Inferior parietal cortex (tissue), 1 donor: Measurements from ENCODE around the gene THSD4.
"Not testable (repeated sequence)": the region's sequence is repeated elsewhere in the genome, so short reads cannot be mapped to it uniquely, and the experiment has no call there.

Experiments used
- DNase-seq: peaks from one replicate; pipeline ENCODE4 v3.0.0-alpha.2; 2016; ENCODE audit errors: extremely low spot score

The THSD4 gene

DNA sequence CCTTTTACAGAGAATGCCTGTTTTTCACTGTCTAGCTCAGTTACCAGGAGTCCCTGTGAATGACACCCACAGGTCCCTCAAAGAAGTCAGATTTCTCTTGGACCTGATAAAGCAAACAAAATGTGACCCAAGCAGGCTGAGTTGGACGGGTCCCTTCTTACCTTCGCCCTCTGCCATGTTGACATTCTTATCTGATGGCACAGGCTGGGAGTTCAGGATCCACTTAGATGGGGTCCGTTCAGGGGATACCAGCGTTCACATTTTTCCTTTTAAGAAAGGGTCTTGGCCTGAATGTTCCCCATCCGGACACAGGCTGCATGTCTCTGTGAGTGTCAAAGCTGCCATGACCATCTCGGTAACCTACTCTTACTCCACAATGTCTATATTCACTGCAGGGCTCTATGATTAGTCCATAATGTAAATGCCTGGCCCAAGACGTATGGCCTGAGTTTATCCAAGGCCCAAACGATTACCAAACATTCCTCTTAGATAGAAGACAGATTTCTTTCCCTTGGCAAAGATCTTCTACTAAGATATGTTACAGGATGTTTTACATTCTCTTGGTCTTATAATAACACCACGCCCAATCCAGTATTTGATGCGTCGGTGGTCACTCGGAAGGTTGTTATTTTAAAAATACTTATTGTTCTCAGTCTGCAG lies 179.1 kb downstream of the THSD4 start:
- DNase-seq, result no peak

DNA sequence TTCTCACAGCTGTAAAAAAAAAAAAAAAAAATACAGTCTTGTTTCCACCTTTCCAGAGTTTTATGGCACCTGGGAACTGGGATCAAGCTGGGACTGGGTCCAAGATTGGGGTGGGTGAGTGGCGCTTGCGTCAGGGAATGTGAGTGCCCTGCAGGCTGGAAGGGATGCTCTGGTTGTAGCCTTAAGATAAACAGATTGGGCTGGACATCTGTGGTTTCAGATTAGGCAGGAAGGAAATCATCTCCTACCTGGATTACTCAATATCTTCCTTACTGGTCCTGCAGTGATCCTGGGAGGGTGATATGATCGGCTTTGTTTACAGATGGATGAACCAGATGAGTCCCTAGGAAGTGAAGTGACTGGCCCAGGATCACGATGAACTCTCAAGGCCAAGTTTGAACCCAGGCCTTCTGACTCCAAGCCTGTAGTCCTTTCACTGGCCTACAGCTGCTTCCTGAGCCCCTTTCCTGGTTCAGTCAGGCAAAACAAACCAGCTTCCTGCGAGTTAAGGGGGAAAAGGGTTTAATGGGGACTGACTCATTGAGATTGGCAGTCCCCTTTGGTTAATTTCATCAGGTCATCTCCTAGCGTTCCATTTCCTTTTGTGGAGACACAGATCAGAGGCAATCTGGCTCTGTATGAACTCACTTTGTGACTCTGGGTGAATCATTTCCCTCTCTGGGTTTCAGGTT lies 179.8 kb downstream of the THSD4 start:
- no peak for DNase-seq

DNA sequence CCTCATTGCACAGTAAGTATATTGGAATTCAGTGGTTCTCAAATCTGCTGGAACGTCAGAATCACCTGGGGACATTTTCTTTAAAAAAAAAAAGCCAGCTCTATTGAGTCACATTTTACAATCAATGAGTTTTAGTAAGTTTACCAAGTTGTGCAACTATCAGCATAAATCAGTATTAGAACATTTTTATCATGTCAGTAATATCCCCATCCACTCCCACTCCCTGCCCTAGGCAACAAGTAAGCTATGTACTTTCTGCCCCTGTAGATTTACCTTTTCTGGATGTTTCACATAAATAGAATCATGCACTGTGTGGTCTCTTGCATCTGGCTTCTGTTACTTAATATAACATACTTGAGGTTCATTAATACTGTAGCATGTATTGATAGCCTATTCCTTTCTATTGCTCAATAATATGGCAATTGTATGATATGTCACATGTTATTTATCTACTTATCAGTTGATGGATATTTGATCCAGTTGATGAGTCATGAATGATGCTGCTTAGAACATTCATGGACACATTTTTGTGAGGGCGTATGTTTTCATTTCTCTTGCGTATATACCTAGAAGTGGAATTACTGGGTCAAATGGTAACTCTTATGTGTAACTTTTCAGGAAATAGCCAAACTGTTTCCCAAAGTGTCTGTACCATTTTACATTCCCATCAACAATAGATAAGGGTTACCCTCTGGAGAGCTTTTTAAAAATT lies 180.5 kb downstream of the THSD4 start:
- DNase-seq, result no peak

DNA sequence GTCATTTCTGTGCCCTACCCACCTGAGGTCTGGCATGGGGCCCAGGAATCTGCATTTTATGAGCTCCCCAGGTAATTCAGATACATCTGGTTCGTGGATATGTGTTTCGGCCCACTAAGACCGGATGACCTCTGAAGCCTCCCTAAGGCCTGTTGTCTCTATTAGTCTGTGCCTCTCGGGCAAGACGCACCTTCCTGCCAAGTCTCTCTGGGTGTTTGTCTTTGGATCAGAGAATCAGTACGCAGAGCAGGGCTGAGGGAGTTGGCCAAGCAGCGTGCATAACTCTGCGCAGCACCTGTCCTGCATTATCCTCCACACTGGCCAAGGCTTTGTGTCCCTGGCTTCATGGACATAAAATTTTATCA lies 181.0 kb downstream of the THSD4 start:
- no peak for DNase-seq

DNA sequence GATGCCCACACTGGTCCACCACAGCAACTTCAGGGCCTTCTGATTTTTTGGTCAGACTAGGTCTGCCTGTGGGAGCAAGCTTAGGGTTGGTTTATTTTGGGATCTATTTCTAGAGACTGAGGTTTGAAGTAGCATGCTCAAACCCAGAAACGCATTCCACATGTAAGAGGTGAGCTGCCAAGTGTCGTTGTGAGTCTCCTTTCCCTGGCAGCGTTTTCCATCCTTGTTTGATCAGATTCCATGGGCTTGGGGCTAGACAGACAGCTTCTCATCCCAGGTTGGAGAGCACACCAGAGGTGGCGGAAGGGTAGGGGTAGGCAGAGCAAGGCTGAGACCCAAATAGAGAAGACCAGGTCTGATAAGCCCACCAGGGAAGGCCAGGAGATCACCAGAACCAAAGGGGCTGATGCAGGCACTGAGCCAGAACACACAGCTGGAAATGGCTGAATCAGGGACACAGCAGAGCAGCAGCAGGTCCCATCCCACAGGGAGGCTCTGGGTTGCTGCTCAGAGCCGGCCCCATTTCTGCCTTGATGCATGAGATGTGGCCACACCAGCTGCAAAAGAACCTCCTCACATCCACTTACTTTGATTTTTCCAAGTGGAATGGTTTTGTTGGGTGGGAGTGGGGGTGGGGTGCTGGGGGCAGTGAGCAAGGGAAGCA lies 186.8 kb downstream of the THSD4 start:
- no peak for DNase-seq

DNA sequence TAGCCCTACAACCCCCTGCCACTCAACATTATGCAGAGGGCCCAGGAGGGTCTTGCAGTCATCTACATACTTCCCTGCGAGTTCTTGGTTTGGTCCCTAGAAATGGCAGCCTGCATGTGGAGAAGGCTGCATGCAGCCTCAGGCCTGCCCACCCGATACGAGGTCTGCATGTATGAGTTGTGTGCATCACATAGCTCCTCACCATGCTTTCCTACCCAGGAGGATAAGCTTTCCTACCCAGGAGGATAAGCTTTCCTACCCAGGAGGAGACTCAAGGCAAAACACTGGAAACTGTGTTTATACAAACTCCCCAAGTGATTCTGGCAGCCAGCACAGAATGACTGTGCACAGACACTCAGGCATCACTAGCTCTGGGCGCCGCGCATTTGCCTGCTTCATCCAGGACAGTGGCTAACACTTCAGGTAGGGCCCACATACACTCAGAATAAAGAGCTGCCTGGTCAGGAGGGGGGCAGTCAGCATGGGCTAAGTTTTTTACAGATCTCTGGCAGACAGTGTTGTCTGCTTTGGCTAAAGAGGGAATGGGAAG lies 187.7 kb downstream of the THSD4 start:
- no peak for DNase-seq

DNA sequence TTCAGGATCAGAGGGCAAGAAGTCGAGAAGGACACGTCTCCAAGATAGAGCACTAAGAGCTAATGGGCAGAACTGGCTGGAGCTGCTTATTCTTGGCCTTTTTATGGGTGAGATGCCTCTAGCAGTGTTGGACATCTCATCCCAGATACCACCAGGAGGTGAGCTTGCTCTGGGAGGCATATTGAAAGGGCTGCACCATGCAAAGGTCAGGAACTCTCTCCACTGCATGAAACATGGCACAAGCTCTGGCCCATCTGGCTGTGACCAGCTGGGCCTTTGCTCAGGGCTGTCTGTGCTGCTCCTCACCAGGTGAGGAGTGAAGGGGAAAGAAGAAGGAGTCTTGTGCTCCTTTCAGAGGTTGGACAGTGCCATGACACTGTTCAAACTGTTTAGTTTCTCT lies 188.7 kb downstream of the THSD4 start:
- no peak for DNase-seq

DNA sequence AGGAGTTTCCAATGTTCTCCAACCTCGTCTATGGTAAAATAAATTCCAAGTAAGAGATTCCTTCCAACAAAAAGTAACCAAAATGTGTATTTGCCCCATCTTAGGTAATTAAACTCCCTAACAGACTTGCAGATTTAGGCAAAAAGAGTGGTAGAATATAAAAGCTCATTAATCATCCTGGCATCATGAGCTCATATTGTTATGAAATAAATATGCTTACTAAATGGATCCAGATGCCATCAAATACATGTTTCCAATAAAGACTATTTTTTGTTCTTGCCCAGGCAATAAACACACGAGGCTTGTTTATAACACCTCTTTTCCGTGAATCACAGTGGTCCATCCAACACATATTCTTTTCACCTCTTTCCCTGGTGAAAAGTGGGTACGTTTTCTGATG lies 189.4 kb downstream of the THSD4 start:
- no peak for DNase-seq

DNA sequence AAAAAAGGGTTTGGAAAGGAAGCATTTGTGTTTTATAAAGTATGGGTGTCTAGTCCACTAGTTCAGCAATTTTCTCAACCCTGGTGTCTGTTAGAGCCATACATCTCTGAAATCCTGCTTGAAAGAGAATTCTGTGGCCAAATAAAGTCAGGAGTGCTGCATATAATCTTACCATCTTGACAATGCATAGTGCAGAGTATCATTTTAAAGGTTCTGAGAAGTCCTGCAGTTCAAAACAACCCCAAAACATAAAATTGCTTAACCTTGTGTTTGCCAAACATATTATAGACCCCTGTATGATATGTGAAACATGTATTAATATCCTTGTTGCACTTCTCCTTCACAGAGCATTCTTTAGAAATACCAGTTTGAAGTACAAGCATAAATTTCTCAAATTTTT lies 191.3 kb downstream of the THSD4 start:
- DNase-seq, result no peak

DNA sequence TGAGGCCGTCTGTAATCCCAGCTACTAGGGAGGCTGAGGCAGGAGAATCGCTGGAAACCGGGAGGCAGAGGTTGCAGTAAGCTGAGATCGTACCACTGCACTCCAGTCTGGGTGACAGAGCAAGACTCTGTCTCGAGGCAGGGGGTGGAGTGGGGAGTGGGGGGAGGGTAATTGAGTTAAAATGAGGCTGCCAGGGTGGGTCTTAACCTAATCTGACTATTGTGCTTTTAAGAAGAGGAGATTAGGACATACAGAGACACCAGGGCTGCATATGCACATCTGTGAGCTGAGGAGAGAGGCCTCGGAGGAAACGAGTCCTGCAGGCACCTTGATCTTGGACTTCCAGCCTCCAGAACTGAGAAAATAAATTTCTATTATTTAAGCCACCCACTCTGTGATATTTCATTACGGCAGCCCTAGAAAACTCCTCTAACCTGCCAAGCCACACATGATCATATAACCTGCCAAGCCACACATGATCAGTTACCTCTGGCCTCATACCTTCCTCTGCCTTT lies 197.0 kb downstream of the THSD4 start:
- DNase-seq, result no peak

DNA sequence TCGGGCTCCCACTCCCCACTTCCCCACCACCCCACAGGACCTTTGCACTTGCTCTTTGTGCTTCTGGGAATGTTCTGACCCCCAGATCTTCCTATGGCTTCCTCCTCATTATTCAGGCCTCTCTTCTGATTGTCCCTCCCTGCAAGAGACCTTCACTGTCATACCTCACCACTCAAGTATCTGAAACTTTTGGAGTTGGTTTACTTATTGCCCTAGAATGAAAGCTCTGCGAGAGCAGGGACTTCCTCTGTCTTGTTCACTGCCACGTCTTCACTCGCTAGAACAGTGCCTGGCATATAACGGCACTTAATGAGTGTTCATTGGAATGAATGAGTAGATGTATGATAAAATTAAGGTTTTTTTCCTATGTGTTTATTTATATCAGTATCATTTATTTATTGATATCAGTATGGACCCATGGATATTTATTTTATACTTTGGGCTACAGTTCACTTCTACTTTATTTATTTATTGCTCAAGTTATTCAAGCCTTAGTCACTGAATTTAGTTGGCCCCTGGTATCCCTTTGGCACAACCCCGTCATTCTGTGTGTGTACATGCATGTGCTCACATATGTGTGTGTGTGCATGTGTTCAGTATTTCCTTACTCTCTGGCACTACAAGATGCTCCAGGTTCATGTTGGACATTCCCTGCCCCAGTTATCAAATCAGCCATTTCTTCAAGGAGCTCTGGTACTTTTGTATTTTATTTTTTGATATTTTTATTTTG lies 197.6 kb downstream of the THSD4 start:
- no peak for DNase-seq

DNA sequence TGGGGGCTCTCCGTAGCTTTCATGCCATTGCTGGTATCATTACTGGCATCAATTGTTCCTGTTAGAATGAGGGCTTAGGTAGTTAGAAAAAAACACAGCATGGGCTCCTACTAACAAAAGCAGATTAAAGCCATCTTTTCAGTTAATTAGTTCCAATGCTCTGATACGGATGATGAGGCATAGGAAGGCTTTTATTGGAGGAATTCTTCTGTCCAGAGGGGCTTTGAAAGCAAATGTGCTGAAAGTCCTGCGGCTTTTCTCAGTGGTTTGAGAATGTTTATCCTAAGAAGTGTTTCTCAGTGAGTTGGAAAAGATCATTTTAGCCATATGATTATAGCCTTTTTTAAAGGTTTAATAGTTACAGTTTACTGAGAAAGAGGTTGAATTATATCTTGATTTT lies 198.5 kb downstream of the THSD4 start:
- no peak for DNase-seq

DNA sequence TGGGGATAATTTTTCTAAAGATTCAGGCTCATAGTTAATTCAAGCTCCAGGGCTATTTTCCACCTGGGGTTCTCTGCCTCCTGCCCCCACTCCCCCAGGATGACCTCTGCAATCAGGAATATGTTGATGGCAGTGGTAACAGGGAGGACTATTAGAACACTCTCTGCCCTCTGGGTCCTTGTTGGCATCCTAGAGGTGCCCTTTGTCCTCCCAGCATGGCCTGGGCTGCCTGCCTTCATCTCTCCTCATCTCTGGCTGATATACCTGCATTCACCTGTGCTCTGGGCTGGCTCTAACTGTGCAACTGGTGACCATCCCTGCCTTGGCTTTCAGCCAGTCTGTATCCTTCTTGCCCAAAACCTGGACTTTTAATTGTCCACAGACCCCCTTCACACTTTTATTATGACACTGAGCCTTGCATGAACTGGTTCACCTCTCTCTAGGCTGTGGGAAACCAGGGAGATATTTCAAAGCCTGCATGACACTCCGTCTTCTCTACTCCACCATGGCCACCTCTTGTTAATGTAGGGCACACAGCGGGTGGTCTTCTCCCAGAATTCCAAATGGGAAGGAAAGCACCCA lies 199.8 kb downstream of the THSD4 start:
- DNase-seq, result no peak

DNA sequence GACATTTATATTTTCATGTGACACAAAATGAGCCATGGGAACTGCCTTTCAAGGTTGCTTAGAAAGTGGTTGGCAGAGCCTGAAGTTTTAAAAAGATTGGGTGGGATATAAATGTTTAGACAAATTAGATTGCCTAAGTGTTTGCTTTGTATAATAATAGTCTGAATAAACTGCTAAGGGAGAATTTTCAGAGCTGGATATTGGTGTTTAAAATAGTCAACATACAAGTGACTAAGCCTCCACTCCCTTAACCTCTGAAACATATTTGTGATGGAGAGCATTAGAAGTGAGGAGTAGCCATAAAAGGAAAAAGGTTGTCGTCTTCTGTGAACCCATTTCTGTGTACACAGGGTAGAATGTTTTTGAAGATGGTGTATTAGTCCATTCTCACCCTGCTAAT lies 201.6 kb downstream of the THSD4 start:
- no peak for DNase-seq

DNA sequence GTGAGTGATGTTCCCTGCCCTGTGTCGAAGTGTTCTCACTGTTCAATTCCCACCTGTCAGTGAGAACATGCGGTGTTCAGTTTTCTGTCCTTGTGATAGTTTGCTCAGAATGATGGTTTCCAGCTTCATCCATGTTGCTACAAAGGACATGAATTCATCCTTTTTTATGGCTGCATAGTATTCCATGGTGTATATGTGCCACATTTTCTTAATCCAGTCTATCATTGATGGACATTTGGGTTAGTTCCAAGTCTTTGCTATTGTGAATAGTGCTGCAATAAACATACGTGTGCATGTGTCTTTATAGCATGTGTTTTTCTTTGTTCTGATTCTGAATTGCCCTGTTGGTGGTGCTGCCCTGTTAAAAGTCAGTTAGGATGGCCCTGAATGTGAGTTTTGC lies 204.2 kb downstream of the THSD4 start:
- DNase-seq, result not testable (repeated sequence)

DNA sequence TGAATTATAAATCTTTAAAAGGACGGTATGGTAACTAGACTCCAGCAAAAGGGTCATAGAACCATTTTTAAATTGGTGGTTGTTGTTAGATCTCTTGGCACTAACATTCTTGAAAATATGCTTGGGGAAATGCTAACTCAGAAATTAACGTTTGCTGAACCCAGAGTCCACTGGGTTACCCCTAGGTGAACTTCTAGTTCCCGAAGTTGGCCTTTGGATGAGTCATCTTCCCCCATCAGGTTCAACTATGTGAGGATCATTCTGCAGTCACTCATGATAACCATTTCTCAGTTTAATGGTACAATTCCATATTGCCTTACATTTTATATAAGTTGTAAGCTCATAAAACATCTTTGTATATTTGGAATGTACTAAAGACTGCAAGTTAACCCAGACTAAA lies 204.7 kb downstream of the THSD4 start:
- no peak for DNase-seq

DNA sequence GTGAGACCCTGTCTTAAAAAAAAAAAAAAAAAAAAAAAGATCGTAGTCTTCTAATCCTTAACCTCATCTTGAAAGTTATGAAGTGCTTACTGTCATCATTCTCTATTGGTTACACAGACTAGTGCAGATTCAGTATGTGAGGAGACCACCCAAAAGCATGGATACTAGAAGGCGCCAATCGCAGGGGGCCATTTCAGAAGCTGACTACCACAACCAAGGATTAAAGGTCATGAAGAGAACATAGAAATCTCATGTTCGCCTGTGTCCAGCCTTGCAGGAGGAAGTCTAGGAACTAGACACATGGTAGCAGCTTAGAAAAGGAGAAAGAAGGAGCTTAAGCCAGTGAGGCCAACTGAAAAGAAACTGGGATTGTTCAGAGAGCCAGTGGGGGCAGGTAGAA lies 207.8 kb downstream of the THSD4 start:
- no peak for DNase-seq

DNA sequence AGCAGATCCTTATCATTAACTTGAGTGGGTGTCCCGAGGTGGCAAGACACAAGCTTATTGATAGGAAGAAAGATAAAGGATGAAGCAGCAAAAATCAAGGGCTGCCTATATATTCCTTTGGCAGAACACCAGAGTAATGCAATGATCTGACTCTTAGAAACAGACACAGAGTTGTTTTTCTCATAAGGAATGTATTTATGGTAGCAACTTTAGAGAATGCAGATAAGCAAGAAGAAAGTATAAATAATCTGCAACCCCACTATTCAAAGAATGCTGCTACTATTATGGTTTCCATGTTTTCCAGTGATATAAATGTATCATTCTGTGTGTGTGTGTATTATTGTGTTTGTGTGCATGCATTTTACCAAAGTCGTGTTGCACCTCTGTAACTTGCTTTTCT lies 208.3 kb downstream of the THSD4 start:
- DNase-seq, result no peak

DNA sequence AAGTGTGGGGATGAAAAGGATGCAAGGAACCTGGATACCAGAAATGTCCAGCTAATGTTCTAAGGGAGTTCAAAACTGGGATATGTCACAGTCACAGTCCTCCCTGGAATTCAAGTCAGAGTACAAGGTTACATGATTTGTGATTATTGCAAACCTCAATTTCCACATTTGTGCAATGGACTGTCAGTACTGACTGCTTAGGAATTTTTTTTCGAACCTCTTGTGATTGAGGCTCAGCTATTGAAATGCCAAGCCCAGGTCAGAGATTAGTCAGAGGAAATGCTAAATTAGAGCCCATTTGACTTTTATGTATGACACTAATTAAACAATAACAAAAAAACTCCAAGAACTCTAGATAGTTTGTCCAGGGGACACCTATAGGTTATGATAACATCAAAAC lies 210.2 kb downstream of the THSD4 start:
- no peak for DNase-seq

DNA sequence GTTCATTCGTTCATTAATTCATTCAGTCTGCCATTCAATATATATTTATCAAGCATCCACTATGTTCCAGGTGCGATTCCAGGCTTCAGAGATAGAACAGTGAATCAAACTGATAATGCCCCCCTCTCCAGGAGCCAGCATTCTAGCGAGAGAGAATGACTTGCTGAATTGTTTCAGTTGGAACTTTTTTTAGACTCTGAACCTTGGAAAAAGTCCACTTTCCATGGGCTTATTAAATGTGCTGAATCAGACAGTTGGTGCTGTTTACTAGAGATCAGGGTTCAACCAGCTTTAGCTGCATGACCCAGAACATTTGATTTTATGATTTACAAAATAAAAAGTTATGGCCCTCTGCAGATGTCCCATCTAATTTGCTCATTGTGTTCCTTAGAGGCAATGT lies 213.2 kb downstream of the THSD4 start:
- DNase-seq, result no peak

DNA sequence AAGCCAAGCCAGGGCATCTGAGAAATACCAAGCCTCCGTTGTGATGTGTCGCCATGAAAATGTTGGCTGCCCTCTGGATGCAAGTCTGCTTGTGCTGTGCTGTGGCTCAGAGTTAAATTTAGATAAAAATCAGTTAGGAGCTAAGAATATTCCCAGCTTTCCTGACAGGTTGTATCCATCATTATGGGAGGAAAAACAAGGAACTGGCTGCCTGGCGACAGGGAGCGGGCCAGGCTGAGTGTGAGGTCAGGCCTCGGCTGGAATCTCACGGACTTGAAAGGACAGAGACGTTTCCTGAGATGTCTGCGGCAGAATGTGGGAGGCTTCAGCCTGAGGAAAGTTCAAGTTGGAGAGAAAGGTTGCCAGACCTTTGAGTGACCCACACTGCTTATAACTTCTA lies 213.8 kb downstream of the THSD4 start:
- DNase-seq, result no peak
